ENCODE data around the gene TMEM117. TPM values are rescaled to one million over a fixed set of nuclear protein-coding genes. Genes with fewer than 3 reads are reported as not detected.

The TMEM117 gene
- total RNA-seq, 1 donor, result 4.9 TPM

DNA sequence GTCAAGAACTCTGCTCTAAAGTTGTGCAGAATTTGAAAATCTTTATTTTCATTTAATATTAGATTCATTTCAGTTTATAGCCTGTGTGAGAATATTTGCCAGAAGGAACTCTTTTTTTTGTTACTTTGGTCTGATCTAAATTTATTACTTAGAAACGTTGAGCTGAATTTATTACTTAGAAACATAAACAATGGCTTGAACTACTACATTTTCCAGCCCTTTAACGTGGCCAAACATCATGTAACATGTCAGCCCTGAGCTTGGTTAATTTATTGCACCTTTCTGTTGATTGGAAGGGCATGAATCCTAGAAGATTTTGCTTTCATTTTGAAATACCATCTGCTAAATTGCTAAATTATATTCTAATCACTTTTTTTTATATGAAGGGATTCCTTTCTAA, 241.4 kb downstream of the TMEM117 start:
- no peaks in the 10 kb centered on the region for H3K27me3 ChIP-seq (ENCODE audit: insufficient read depth, low read length)
- no peaks in the 10 kb centered on the region for H3K9me3 ChIP-seq (ENCODE audit: low read depth, low read length)
- no peak overlapping the region for H3K4me3 ChIP-seq (ENCODE audit: low read length)
- no peaks in the 10 kb centered on the region for H3K4me1 ChIP-seq (ENCODE audit: insufficient read depth, low read length)

DNA sequence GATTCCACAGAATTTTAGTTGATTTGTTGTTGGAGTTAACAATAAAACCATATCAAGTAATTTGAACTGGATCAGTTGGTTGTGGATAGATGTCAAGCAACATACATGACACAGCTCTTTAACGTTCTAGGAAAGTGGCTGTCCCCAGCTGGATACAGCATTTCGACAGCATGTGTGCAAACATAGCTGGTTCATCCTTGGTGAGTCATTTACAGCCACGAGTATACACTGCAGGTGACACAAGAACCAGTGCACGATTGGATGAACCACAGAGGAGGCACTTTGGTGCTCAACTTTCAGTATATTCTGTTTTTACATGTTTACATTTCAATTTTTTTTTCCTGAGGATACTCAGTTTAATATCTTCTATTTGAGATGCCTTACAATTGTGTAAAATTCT, 242.4 kb downstream of the TMEM117 start:
- Histone ChIP-seq H3K27me3 (ENCODE audit: insufficient read depth, low read length) (no peaks in the 10 kb centered on the region), H3K4me1 (ENCODE audit: insufficient read depth, low read length) (no peaks in the 10 kb centered on the region), H3K4me3 (ENCODE audit: low read length) (no peak overlapping the region), H3K9me3 (ENCODE audit: low read depth, low read length) (no peaks in the 10 kb centered on the region)

DNA sequence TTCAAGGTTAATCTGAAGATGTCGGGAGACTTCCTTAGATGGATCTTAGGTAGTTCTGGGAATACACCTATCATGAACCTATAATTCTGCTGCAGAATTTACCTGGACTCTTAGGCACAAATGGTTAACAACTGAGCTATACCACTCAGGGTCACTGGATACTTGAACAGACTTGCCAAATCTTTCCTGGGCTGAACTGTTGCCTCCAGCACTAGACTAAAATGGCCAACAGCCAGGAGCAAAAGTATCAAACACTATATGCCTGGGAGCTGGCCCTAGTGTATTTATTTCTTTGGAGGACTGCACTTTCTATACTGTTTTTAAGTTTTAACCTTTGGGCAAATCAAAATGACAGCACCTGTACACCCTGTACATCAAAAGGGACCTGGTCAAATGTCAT, 252.8 kb downstream of the TMEM117 start:
- Histone ChIP-seq H3K27me3 (ENCODE audit: insufficient read depth, low read length) (no peaks in the 10 kb centered on the region), H3K9me3 (ENCODE audit: low read depth, low read length) (no peaks in the 10 kb centered on the region), H3K4me1 (ENCODE audit: insufficient read depth, low read length) (no peaks in the 10 kb centered on the region), H3K4me3 (ENCODE audit: low read length) (no peak overlapping the region)

DNA sequence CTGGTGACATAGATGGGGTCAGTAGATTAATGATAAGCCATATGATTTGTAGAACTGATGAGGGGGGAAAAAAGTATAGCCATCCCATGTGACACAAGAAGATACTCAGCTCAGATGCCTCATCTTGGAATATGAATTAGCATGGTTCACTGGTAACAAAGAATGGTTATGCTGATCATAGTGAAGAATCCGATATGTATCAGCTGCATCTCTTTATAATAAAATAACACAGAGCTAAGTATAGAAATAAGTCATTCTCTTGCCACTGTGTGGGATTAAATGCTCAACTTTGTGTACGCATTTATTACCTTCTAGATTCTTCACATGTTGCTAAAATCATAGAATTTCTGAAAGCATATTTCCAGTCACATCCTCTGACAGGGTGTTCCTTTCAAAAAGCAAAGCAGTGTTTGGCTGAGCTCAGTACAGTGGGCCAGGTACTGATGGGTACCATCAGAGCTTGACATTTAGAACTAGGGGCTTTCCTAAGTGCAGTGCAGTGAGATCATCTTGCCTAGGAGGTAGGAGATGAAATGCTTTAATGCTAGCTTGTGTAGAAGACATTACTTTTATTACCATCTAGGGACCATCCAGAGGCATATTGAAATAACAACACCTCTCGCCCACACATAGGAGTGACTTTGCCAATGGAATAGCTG, 256.2 kb downstream of the TMEM117 start:
- Histone ChIP-seq H3K27me3 (ENCODE audit: insufficient read depth, low read length) (no peaks in the 10 kb centered on the region), H3K9me3 (ENCODE audit: low read depth, low read length) (no peaks in the 10 kb centered on the region), H3K4me1 (ENCODE audit: insufficient read depth, low read length) (no peaks in the 10 kb centered on the region), H3K4me3 (ENCODE audit: low read length) (no peak overlapping the region)

DNA sequence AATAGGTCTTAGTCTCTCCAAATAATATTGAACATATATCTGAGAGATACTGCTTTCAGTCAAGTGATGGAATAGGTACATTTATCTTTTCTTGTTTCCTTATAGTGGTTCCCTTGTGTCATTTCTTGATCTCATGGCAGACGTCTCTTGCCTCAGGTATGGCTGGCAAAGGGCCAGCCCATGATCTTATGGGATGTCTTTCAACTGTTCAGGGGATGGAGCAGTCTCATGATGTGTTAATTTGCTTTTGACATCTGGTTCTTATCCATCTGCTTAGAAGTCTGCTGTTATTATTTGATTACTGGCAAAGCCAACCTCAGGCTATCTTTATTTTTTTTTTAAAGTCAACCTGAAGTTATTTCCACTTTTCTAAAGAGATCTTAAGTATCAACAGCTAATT, 262.9 kb downstream of the TMEM117 start:
- Histone ChIP-seq H3K9me3 (ENCODE audit: low read depth, low read length) (no peaks in the 10 kb centered on the region), H3K27me3 (ENCODE audit: insufficient read depth, low read length) (no peaks in the 10 kb centered on the region), H3K4me1 (ENCODE audit: insufficient read depth, low read length) (no peaks in the 10 kb centered on the region), H3K4me3 (ENCODE audit: low read length) (no peak overlapping the region)

DNA sequence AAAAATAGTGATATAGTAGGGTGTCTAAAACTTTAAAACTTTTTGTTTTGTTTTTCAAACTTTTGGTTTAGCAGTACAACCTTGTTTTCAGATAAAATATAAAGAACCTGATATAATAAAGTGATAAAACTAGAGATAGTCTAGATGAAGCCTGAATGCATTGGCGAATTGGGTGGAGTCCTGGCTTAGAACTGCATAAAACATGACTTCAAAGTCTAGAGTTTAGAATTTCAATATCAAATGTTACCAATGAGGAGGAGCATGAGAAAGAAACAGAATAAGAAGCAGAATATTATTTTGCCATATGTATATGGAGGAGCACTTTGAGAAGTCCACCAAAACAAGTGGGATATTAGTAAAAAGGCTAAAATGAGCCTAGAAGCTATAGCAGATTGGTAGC, 263.6 kb downstream of the TMEM117 start:
- no peaks in the 10 kb centered on the region for H3K27me3 ChIP-seq (ENCODE audit: insufficient read depth, low read length)
- H3K4me1 ChIP-seq (ENCODE audit: insufficient read depth, low read length), result no peaks in the 10 kb centered on the region
- no peaks in the 10 kb centered on the region for H3K9me3 ChIP-seq (ENCODE audit: low read depth, low read length)
- no peak overlapping the region for H3K4me3 ChIP-seq (ENCODE audit: low read length)

DNA sequence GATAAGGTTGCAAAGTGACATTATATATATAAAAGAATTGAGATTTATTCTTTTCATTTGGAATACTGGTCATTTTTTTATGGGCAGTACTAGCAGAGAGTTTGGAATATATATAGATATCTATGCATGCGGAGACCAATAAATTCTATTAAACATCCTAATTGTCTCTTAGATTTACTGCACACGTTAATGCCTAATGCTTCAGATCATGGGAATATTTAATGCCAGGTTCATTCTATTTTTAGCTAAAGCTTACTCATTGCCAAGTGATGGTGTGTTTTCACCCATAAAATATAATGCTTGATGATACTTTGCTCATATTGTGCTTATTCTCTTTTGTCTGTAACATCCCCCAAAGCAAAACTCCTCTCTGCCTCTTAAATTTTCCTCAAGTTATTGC, 264.4 kb downstream of the TMEM117 start:
- Histone ChIP-seq H3K4me3 (ENCODE audit: low read length) (no peak overlapping the region), H3K9me3 (ENCODE audit: low read depth, low read length) (no peaks in the 10 kb centered on the region), H3K4me1 (ENCODE audit: insufficient read depth, low read length) (no peaks in the 10 kb centered on the region), H3K27me3 (ENCODE audit: insufficient read depth, low read length) (no peaks in the 10 kb centered on the region)

DNA sequence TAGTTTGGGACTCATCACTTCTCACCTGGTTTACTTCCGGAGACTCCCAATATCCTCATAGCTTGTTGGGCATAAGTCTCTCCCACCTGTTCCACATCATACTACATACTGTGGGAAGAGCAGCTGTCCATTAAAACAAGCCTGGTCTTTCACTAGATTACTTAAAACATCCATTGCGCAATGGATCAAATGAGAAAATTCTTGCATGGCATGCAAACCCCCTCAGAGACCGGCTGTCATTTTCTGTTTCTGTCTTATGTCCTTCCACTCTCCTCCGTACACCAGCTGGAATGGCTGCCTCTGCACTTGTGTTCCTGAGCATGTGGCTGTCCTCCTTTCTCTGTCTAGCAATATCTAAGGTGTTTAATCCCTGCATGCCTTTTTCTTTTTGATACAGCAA, 265.6 kb downstream of the TMEM117 start:
- H3K27me3 ChIP-seq (ENCODE audit: insufficient read depth, low read length), result no peaks in the 10 kb centered on the region
- no peaks in the 10 kb centered on the region for H3K4me1 ChIP-seq (ENCODE audit: insufficient read depth, low read length)
- no peaks in the 10 kb centered on the region for H3K9me3 ChIP-seq (ENCODE audit: low read depth, low read length)
- no peak overlapping the region for H3K4me3 ChIP-seq (ENCODE audit: low read length)

DNA sequence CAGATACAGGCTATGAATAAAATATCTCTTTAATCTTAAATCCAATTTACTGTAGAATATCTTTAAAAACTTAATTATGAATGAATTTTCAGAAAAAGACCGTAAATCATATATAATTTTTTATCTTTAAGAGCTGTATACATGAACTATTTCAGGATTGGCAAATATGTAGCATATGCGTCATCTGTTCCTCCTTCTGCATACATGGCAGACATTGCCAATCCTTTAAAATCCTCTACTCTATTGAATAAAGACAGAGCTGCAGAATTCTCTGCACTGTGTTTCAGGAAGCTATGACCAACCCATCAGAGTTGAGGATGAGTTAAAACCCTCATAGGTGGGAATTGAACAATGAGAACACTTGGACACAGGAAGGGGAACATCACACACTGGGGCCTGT, 279.0 kb downstream of the TMEM117 start:
- no peaks in the 10 kb centered on the region for H3K27me3 ChIP-seq (ENCODE audit: insufficient read depth, low read length)
- H3K9me3 ChIP-seq (ENCODE audit: low read depth, low read length), result peaks cover 5% of the 10 kb centered on the region
- no peak overlapping the region for H3K4me3 ChIP-seq (ENCODE audit: low read length)
- no peaks in the 10 kb centered on the region for H3K4me1 ChIP-seq (ENCODE audit: insufficient read depth, low read length)

DNA sequence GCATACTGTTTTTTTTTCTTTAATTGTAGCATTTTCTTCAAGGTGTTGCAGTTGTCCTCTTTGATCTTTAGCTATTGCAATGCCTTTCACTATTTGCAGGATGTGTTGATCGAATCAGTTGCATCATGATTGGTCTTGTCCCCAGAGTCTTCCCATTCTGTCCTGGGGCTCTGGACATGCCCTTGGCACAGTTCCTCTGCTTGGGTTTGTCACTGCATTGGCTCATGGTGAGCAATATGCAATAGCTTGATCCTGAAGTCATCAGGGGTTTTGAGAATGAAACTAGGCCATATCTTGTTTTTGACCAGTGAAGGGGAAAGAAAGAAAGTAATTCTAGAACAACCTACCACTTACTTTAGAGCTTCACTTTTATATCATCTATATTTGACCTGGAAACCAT, 281.5 kb downstream of the TMEM117 start:
- Histone ChIP-seq H3K4me3 (ENCODE audit: low read length) (no peak overlapping the region), H3K9me3 (ENCODE audit: low read depth, low read length) (peaks cover 5% of the 10 kb centered on the region), H3K27me3 (ENCODE audit: insufficient read depth, low read length) (no peaks in the 10 kb centered on the region), H3K4me1 (ENCODE audit: insufficient read depth, low read length) (no peaks in the 10 kb centered on the region)

DNA sequence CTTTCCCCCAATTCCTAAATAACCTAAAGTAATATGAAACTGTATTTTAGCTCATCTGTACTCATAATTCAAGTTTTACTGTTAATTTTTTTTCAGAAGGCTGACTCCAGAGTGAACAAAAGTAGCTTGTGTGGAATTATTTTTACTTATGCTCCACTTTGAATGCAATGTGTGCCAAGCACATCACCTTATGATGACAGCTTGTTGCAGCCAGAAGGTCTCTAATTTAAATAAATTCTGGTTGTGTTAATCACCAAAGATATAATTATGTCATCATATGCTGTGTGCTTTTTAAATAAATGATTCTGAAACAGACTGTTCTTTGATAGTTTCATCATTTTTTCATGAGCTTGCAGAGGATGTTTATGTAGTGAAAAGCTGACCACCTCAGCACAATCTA, 283.1 kb downstream of the TMEM117 start:
- Histone ChIP-seq H3K4me3 (ENCODE audit: low read length) (no peak overlapping the region), H3K27me3 (ENCODE audit: insufficient read depth, low read length) (no peaks in the 10 kb centered on the region), H3K9me3 (ENCODE audit: low read depth, low read length) (peaks cover 5% of the 10 kb centered on the region), H3K4me1 (ENCODE audit: insufficient read depth, low read length) (no peaks in the 10 kb centered on the region)

DNA sequence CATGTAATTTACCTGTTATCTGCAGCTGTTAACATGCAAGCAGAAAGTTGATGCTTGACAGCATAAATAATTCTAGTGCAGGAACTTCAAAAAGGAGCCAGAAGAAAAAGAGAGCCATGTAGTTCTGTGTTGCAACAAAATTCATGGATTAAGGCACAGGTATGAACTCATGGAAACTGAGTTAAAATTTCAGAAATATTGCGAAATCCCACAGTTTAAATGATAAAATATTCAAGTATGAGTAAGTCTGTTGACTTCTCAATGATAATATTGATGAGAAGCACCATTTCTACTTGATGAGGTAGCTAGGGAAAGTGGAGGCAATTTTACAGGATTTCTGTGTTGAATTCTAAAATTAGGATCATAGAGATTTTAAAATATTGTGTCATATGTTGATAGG, 290.9 kb downstream of the TMEM117 start:
- Histone ChIP-seq H3K4me1 (ENCODE audit: insufficient read depth, low read length) (no peaks in the 10 kb centered on the region), H3K27me3 (ENCODE audit: insufficient read depth, low read length) (no peaks in the 10 kb centered on the region), H3K9me3 (ENCODE audit: low read depth, low read length) (no peaks in the 10 kb centered on the region), H3K4me3 (ENCODE audit: low read length) (no peak overlapping the region)

DNA sequence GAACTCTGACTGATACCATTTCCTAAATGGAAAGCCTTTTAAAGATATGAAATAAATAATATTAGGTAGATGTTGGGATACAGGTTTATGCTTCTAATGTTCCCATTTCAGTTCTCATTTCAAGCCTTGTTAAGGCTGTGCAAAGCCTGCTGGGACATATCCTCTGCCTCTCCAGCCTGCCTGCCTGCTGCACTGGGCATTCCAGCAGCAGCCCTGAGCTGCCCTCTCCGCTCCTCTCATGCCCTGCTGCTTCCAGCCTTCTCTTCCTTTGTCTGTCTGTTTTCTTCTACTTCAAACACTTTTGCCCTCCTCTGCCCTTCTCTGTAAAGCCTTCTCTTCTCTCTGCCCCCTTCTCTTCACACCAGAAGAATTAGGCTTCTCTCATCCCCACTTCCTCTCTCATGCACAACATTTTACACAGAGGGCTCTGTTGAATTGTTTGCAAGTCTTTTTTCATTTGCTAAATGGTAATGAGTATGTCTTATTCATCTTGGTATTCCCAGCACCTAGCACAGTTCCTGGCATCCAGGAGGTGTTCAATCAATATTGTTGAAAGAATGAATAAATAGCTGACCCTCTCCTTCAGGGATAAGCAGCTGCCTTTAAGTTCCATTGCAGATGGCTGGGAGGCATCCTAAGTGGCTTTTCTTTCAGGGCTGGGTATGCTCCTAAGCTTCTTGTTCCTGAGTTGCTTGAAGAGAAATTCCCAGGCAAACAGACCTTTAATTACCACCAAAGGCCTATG, 292.3 kb downstream of the TMEM117 start:
- Histone ChIP-seq H3K27me3 (ENCODE audit: insufficient read depth, low read length) (no peaks in the 10 kb centered on the region), H3K4me1 (ENCODE audit: insufficient read depth, low read length) (no peaks in the 10 kb centered on the region), H3K9me3 (ENCODE audit: low read depth, low read length) (no peaks in the 10 kb centered on the region), H3K4me3 (ENCODE audit: low read length) (no peak overlapping the region)

DNA sequence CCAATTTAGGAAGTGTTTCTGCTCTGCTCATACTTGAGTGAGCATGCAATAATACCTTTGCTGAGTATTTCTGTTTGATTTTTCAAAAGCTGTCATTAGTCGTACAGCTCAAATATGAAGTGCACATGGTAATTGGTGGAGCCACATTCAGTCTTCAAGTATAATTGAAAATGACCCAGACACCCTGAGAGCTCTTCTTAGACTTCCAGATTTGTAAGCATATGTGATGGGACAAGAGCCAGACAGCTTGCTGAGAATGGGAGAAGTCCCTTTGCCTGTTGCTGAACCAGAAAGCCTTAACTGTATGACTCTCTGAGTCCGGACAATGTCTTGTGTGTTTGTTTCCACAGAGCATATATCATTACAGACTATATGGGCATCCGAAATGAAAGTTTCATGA, 307.3 kb downstream of the TMEM117 start:
- H3K9me3 ChIP-seq (ENCODE audit: low read depth, low read length), result peaks cover 5% of the 10 kb centered on the region
- no peak overlapping the region for H3K4me3 ChIP-seq (ENCODE audit: low read length)
- H3K27me3 ChIP-seq (ENCODE audit: insufficient read depth, low read length), result no peaks in the 10 kb centered on the region
- H3K4me1 ChIP-seq (ENCODE audit: insufficient read depth, low read length), result no peaks in the 10 kb centered on the region

DNA sequence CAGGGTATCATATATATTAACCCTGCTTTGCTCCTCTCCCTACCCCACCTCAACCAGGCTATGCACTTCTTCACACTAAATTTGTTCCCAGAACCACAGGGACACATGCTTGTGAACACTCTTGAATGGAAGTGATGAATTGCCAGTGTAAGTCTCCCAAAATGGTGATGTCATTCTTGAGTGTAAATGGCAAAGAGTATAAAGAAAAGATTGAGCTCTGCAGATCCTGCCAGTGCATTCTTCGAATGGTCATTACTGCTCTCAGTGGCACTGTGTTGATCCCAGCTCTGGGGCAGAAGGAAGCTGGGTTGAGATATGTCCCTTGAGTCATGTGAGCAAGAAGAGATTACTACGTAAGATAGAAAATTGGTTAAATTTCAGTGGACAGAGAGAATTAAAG, 313.1 kb downstream of the TMEM117 start:
- H3K9me3 ChIP-seq (ENCODE audit: low read depth, low read length), result no peaks in the 10 kb centered on the region
- no peaks in the 10 kb centered on the region for H3K4me1 ChIP-seq (ENCODE audit: insufficient read depth, low read length)
- no peak overlapping the region for H3K4me3 ChIP-seq (ENCODE audit: low read length)
- H3K27me3 ChIP-seq (ENCODE audit: insufficient read depth, low read length), result no peaks in the 10 kb centered on the region

DNA sequence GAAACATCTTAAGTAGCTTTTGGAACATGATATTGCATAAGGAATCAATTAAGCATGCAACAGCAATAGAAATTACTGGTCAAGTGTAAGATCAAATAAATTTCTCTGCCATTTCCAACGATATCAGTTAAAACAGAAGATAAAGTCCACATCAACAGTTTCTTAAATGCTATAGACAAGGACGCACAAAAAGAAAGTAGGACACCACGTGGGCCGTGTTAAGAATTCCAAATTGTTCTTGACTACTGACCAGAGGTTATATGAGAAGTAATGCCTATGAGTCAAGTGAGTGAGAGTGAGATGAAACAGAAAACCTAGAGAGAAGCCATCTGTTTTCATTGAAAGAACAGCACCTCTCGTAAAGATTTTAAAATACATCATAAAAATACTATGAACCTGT, 318.2 kb downstream of the TMEM117 start:
- H3K4me3 ChIP-seq (ENCODE audit: low read length), result no peak overlapping the region
- no peaks in the 10 kb centered on the region for H3K4me1 ChIP-seq (ENCODE audit: insufficient read depth, low read length)
- H3K9me3 ChIP-seq (ENCODE audit: low read depth, low read length), result no peaks in the 10 kb centered on the region
- no peaks in the 10 kb centered on the region for H3K27me3 ChIP-seq (ENCODE audit: insufficient read depth, low read length)
